D341Med (cell line): ENCODE data around the gene RUFY3.

Experiments
- DNase-seq: peaks from one replicate; pipeline ENCODE4 v3.0.0; 2012; ENCODE audit warnings: low spot score

Gene RUFY3

DNA sequence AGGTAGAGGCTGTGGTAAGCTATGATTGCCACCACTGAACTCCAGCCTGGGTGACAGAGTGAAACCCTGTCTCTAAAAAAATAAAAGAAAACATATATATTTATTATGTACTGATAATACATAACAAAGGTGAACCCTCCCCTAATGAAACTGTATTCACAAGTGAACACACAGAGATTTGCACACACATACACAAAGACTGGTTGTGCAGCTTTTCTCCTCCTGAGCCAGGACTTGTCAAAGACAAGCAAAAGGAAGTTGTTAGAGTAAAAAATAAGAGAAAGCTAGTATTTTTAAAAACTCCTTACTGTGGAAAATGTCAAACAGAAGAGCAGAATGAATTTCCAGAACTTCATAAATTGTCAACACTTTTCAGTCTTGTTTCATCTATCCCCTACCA, 119.4 kb downstream of the RUFY3 start:
- no peak for DNase-seq

- no peak for DNase-seq
Measured at GRCh38 chr4:70841951-70842350, 120.2 kb downstream of the RUFY3 start.

DNA sequence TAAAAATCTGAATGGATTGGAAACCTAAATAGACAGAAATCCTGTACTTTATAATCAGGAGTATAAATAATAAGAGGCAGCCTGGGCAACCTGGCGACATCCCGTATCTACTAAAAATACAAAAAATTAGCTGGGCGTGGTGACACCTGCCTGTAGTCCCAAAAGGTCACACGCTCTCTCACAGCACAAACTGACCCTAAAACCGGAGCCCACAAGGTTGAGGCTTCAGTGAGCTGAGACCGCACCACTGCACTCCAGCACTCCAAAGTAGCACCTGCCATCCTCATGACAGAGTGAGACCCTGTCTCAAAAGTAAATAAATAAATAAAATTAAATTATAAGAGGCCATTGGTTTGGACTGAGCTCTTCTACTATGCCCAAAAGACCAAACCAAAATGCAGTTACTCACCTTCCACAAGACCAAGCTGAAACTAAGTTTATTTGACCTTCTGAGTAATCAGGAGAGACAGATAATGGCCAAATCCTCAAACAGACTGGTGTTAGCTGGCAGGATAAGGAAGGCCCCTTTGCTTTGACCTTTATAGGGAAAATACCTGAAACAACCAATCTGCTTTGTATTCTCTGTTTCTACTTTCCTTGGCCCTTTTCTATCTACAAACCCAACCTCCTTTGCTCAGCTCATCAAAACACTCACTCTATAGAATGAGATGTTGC, 121.1 kb downstream of the RUFY3 start:
- no peak for DNase-seq

GRCh38 chr4:70844180-70844579, 122.4 kb downstream of the RUFY3 start:
- no peak for DNase-seq

- no peak for DNase-seq
Measured at GRCh38 chr4:70849291-70849690, 127.5 kb downstream of the RUFY3 start.

DNA sequence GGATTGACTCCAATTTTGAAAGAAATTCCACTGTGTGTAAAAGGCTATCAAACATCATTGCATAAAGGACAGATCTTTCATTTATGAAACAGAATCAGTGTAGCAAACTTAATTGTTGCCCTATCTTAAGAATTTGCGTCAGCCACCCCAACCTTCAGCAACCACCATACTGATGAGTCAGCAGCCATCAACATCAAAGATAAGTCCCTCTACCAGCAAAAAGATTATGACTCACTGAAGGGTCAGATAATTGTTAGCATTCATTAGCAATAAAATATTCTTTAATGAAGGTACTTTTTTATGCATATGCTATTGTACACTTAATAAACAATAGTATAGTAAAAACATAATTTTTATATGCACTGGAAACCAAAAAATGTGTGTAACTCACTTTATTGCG, 133.7 kb downstream of the RUFY3 start:
- DNase-seq, result no peak
